Measurements from ENCODE around the gene DTX4.

Gene DTX4

DNA sequence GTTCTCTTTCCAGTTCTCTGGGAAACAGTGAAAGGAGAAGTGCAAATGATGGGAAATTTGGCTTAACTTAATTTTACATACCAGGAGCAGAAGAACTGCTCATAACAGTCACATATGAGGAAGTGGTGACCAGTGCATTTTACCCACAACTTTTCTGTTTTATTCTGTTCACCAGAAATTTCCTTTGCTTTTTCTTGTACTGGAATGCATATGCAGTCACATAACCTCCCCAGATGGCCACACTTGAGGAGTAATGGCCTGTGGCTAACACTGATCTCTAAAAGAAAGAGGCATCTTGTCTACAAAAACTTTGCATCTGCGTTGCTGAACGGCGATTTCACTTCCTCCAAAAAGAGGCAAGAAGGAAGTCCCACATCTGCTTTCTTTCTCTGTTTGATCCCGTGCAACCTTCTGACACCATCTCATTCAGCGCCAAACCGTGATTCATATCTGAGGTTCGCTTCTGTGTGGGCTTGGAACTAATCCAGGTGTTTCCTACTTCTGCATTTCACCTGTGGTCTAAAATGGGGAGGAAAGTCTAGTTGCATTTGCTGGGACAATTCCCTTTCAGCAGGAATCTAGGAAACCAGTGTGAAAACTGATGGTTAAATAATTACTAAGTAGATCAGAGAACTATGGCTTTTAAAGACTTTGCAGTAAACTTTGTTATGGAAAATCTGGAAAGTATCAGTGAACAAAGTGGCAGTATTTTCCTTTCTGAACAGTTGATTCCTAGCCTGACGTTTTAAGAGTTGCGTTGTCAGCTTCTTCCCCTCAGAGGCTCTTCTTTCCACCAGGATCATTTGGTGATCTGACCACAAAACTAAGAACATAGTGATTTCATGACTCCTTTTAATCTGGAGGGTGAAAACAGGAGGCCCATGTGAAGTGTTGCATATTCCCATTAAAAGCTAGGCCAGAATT is 45.0 kb downstream of the DTX4 start:
- DNase-seq: peak in 5 of 56 donors; percentile 9 to 23 (median 14)

DNA sequence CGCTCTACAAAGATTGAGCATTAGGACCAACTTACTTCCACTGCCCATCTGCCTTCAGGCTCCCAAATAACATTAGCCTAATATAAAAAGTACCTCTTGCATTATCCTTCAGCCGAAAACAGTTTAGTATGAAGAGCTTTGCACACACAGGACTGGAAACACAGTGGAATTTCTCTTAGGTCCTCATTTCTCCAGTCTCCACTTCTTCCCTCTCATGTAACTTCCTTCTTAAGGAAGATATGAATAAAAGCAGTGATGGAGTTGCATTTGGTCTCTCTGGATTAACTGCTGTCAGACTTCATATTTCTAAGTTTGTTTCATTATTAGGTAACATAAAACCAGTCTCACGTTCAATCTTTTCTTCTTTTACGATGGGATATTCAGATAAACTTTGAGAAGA is 46.4 kb downstream of the DTX4 start:
- DNase-seq: no peak

DNA sequence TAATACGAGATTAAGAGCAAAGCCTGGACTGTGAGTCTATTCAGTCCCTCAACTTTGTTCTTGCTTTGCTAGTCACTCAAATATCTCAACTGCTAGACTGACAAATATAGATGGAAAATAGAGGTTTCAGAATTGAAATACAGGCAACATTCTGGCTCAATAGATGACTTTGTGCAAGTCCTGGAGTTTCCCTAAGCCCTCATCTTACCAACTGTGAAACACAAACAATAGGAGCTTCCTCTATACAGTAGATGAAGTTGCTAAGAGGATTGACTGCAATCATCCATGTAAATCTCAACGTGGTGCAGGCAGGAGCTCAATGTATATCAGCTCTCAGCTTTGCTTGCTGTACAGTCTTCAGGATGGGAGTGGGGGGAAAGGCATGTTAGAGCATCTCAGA is 47.0 kb downstream of the DTX4 start:
- DNase-seq: no peak

DNA sequence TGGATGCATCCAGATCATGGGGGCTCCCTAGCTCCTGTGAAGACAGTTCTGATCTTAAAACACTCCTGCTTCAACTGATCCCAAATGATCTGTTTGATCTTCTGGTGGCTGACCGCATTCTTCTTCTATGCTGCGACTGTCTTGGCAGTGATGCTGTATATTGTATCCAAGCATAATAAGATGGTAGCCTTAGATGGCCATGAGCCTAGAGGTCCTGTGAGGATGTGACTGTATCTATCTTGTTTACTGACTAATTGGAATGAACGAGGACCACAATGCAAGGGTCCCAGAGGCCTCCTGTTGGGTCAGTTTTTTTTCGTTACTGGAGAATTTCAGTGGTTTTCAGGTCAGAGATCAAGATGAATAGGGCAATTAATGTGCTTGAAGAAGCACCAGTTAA is 47.9 kb downstream of the DTX4 start:
- no peak for DNase-seq

DNA sequence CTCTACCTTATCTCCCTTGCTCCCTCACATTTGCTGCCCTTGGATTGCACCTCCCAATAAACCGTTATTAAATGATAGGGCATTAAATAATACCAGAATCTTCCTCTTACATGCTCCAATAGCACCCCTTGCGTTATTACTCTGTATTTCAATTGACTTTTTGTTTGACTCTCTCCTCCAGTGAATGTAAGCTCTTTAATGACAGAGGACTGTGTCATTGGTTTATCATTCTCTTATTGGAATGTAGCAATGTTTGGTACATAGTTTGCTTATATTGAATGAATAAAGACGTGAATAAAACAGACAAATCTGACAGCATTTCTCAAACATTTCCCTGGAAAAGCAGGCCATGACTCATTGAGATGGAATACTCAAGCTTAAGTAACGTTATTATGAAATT is 49.5 kb downstream of the DTX4 start:
- DNase-seq: no peak

DNA sequence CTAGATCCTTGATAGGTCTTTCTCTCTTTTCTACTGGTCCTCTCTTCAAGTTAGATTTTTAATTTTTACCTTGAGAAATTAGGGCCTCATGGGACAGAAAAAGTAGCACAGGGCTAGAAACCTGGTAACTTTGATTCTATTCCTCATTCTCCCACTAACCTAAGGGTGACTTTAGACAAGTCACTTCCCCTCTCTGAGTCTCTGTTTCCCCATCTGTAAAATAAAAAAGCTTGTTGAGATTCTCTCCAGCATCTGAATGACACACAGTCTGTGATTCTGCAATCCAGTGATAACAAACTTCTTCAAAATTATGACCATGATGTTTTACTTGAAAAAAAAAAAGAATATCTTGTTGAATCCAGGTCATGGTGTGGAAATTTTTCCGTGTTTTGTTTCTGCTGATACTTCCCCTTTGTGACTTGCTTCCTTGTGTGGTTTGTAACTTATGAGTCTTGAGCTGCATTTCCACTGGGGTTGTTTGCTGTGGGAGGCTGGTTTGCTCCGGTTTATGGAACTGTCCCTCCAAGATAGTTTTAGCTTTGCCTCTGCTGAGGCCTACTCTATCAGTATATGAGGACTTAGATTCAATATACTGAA is 50.6 kb downstream of the DTX4 start:
- DNase-seq: no peak

DNA sequence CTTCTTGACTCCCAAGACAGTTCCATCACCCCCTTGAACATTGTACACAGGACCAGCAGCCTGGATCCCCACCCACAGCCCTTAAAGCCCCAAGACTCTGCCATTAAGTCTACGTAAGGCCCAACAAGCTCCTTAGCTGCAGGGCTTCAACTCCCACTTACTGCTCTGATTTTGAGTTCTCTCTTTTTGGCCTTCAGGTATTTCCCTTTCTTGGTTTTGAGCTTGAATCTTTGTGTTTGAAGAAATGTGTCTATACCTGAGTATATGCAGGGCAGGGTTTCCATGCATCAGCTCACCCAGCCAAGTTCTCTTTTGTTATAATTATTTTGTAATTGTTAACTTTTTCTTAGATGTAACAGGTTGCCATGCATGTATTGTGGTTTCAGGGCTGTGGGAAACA is 51.2 kb downstream of the DTX4 start:
- DNase-seq: no peak

DNA sequence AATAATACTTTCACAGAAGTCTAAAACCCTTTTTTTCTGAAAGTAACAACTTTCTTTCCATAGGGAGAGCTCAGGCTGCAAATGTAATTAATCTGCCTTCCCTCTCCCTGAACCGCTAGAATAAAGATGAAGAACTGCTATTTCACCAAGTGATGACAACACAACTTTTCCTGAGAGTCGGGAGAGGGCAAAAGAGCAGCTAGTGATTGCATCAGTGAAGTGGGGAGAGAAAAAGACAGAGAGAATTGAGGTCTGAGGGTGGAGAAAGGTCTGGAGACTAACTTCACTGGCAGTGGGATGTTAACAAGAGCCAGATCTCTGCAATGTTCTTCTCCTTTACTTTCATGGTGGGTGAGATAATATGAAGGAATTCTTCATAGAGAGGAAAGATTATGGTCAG is 51.7 kb downstream of the DTX4 start:
- no peak for DNase-seq

DNA sequence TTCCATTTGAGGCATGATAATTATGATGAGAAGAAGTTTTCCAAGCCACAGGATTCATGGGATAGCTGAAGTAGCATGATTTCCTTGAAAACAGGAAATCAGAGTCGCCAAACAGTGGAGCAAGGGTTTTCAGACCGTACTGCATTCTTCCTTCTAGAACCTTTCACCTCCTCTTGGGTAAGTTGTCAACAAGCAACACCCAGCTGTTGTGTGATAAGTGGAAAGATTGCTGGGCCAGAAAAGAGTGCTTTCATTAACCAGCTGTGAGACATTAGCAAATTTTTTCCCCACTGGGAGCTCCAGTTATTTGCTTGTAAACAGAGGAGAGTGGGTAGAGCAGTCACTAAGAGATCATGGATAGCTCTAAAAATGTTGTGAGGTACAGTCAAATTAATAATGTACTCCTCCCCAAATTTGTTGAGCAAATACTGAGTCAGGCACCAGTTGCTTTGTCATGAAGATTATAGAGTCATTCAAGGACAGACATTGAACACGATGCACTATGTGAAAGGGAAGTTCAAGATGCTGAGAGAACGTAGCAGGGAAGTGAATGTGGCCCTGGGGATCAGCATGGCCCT is 52.5 kb downstream of the DTX4 start:
- DNase-seq: no peak

DNA sequence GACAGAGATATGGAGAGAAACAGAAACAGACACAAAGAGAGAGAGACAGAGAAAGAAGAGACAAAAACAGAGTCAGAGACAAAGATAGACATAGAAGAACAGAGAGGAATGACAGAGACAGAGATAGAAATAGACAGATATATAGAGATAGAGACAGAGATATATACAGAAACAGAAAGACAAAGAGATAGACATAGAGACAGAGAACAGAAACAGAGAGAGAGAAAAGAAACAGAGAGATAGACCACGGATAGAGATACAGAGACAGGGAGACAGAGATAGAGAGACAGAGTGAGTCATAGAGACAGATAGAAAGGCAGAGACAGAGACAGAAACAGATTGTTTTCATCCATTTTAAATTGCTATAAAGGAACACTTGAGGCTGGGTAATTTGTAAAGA is 53.1 kb downstream of the DTX4 start:
- DNase-seq: no peak

DNA sequence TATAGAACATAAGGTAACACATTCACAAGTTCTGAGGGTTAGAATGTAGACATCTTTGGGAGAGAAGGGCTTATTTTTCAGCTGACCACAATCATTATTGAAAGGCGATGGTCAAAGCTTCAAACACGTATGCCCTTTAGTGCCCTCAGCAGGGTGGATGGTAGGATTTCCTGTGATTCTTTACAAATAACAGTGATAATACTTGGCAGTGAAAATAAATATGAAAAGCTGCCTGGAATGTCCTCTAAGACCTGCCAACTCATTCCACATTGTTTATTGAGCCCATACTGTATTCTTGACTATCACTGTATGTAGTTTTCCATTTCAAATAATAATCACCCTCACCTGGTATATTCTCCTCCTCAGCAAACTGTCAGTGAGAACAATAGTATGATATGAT is 54.5 kb downstream of the DTX4 start:
- no peak for DNase-seq

DNA sequence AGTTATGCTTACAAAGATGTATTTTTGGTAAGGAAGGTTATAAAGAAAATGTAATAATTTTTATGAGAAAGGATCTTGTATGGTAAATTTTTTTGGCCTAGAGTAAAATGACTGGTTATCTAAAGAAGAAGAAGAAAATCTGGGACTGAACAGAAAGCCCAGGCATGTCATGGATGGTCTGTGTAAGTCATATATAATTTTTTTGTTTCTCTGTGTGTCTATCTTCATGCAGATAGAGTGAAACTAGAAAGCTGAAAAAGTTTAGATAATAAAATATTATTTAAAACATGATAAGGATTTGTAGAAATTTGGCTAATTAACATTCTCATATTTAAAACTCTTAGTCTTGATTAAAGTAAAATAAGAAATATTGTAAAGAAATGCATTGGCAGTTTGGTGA is 68.4 kb downstream of the DTX4 start:
- DNase-seq: no peak

DNA sequence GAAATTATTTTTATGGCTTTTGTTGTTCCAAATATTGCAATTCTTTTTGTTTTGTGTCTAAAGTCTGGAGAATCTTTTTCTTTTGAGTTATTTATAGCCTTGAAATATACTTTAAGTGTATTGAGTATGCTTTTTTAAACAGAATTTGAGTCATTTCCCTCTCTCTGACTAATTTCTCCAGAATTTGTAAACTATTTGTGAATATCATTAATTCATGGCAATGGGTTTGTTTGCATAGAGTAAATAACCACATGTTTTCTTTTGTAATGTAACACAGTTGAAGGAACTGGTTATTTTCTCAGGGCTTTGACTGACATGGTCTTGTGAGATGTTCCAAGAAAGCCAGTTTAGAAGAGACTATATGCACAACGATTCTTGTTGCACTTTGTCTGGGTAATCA is 71.7 kb downstream of the DTX4 start:
- no peak for DNase-seq

DNA sequence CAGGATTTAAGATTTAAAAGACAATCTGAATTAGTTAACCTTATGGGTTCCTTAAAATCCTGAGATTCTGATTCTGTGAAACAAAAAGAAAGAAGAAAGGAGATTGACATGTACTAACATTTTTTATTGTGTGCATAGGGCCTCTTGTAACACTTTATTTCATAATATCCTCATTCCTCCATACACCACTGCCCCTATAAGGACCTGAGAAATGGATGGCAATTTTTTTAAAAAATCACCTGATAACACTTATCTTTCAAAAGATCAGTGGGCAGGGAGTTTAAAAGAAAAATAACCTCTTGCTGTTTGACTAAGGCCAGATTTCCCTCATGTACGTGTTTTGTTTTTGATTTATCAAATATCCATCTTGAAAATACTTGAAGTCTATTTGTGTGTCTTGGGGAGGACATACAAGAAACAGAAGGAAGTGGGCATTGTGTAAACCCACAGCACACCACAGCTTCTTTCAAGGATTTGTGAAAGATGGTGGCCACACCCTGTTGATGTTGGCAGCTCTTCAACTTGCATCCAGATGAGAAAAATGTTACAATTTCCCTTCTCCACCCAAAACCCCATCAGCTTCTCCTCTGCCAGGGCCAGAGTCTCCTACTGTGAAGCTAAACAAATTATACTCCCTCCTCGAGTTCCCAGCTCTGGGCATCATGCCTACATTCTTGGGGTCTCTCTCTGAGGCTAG is 75.7 kb downstream of the DTX4 start:
- DNase-seq: no peak

DNA sequence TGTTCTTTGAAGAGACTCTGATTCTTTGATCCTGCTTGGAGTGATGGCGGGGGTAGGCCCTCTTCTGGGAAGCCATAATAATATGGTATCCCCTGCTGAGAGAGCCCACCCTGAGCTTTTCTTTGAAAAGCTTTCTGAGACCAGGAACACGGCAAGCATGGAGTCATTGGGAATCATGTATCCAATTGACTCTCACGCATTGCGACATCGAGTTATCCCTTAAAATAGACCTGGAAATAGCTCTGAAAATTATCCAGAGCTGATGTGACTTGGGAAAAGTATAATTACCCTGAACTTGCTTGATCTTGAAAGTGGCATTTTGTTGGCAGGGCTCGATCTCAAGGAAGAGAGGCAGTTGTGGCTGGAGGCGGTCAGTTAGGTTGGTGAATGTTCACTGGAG is 77.6 kb downstream of the DTX4 start:
- no peak for DNase-seq

DNA sequence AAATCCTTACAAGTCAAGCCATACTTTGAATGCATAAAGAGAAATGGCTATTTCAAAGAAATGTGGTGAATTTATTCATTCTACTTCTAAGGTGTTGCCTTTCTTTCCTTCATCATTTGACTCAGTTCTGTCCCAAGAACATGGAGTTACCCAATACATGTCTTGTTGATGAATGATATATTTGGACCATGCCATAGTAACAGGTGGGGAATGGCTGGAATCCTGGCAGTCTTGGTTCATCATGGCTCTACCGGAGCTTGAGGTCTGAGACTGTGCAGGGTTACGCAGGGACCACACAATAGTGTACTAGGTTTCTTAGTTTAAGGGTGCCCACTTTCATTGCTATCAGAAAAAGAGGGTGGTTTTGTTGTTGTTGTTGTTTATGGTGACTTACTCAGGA is 81.1 kb downstream of the DTX4 start:
- DNase-seq: no peak

DNA sequence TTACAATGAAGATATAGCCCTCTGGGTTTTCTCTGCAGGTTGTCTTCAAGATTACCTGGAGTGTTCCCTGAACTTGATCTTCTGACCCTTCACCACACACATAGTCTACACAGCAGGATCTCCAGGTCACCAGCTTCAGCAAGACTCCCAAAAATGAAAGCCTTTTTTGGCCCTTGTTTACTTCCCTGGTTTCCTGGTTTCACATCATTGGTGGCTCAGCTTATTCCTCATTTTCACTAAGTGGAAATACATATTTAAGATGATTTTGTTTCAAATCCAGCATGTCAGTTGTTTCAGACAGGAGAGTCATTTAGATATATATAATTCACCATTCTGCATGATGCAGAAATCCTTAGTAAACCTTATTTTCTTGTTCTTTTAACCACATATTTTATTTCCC is 82.4 kb downstream of the DTX4 start:
- DNase-seq: no peak

DNA sequence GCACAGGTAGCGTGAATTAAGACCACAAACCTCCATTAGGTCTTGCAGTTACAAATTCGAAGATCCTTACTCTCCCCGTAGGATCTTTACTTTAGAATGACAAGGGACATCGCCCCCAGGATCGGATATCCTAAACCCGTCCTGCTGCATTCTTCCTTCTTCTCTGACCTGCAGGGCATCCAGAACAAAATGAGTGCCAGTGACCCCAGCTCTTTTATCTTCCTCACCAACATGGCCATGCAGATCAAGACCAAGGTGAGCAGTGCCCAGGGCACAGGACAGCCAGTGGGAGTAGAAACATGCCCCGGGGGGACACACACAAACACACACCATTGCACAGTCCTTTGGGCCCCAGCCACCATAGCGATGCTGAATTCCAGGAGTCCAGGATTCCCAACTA is 83.3 kb downstream of the DTX4 start:
- no peak for DNase-seq
